T follicular helper cell (primary cell): ENCODE results near the gene ZNF487.
"Not testable (repeated sequence)": the region's sequence is repeated elsewhere in the genome, so short reads cannot be mapped to it uniquely, and the experiment has no call there.

Experiments used
- DNase-seq: peaks from one replicate; pipeline ENCODE4 v3.0.0-alpha.2; 2020; ENCODE audit warnings: low read depth
- total RNA-seq, 2 experiments: gene quantifications; one replicate each; lab custom pipeline; 2026; lab: John Stamatoyannopoulos, UW

ZNF487 gene
- 1.8 to 5.5 reads per million in 2 experiments for total RNA-seq

DNA sequence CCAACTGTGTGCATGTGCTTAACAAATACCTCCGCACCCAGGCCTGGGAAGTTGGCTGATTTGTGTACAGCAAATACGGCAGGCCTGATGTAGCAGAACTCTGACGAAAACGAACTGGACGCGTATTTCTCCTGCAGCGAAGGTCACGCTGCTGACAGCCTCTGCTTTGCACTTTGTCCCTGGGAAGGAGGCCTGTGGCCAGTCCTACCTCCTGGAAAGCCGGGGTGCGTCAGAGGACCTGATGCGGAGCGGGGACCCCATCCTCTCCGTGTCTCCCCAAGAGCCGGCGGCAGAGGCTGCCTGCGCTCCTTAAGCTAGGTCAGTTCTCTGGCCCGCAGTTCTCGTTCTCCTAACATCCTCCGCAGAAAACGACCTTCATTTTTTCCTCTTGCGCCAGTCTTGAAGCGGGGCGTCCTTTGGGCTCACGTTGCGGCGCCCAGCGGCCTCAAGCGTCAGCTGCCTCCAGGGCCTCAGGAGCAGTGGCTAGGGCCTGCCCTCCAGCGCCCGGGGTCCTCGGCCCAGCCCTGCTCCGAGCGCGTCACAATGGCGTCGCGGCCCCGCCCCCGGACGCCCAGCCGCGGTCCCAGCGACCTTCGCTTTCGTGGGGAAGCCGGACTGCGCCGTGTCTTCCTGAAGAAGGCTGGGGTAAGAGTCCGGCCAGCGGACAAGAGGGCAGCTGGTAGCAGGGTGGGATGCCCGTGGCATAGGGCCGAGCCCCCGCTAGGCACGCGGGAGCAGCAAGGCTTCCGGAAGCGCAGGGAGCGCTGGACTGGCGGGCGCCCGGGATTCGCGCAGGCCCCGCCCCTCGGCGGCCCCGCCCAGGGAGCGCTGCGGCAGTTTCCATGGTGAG is at the start of gene ZNF487:
Gene ZNF487, plus strand, starts transcription at position 821 of the 850 bp plus-strand sequence. CDS start 38,703 bp downstream, outside the sequence.
- peak; percentile 86 for DNase-seq

DNA sequence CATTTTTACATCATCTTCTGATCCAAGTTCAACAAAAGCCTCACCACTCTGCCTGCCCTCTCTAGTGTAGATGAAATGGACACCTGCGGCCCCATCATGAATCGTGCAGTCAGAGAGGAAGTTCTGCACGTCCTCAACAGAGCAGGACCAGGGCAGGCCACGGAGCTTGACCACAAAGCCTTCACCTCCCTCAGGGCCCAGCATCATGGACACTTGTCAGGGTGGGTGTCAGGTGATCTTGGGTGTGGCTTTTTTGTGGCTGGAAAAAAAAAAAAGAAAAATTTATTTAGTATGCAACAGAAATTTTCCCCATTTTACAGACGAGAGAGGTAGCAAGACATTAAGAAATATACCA is 49.3 kb upstream of the ZNF487 start:
- DNase-seq: no peak

DNA sequence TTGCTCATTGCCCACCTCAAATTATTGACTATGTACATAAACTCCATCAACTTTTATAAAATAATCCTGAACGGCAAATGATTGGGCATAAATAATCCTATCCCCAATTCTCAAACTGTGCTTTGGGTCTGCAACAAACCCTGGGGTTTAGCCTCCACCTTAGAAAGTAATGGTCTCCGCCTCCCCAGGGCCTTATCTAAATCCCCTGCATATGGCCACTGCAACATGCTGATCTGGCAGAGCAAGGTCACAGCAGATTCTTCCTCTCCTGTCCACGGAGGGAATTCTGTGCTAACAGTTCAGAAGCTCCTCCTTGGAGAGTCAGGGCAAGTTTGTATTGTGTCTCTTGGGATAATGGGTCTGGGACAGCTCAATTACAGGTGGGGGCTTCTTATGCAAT is 47.0 kb upstream of the ZNF487 start:
- DNase-seq: no peak

DNA sequence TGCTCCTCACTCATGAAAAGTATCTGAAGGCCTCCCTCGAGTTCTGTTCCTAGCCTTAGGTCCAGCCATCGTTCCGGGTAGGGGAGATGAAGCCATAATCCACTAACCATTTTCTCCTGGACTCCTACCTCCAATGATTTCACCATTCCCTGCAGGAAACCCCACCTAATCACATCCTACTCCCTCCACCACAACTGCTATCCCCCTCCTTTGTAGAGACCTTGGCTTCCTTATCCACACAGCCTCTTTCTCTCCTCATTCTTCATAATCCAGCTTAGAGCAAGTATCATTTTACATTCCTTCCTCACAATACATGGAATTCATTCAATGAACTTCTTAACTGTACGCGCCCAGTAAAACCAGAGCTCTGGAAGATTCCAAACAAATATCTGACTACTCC is 46.6 kb upstream of the ZNF487 start:
- DNase-seq: no peak

DNA sequence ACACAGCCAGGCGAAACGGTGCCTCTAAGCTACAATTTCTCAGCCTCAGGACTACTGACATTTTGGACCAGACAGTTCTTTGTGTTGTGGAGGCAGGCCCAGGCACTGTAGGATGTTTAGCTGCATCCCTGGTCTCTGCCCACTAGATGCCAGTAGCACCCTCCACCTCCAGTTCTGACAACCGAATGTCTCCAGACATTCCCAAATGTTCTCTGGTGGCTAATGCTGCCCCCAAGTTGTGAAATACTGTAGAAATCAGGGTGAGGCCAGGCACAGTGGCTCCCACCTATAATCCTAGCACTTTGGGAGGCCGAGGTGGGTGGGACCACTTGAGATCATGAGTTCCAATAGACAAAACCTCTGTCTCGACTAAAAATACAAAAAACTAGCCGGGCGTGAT is 46.2 kb upstream of the ZNF487 start:
- peak; percentile 35 for DNase-seq

DNA sequence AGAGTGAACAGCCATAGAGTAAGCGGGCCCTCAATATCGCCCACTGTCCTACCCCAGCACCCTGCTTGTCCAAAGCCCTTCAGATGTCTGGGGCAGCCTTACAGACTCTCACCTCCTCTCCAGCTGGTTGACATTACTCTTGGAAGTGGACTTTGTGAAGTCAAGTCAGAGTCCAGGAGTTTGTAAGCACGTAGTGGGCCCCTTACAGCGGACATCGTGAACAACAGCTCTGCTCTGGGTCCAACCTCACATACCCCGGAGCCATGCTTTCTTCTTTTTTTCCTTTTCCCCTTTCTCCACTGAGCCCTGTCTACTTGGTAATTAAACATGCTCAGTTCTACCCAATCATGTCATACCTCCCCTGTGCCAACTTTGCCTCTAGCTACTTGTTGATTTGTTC is 45.4 kb upstream of the ZNF487 start:
- no peak for DNase-seq

DNA sequence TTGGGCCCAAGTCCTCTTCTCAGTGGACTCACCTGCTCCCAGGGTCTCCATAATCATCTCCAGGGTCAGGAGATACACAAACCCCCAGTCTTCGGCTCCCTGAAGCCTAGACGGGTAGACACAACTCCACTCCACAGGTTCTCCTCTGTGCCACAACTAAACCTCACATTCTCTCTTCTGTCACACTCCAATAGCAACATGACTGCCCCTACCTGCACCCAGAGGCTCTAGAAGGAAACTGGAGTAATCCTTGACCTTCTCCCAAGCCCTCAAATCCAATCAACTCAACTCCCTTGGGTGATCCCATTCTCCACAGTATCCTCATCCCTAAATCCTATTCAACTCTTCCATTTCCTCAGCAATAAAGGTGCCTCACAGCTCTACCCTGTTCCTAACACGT is 44.2 kb upstream of the ZNF487 start:
- DNase-seq: no peak

DNA sequence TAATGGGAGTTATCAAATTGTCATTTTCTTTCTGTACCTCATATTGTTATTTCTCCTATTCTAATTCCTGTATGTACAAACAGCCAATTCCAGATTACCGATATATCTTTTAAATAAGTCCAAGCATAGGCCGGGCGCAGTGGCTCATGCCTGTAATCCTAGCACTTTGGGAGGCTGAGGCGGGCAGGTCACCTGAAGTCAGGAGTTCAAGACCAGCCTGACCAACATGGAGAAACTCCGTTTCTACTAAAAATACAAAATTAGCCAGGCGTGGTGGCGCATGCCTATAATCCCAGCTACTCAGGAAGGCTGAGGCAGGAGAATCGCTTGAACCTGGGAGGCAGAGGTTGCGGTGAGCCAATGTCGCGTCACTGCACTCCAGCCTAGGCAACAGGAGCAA is 43.7 kb upstream of the ZNF487 start:
- DNase-seq: not testable (repeated sequence)

DNA sequence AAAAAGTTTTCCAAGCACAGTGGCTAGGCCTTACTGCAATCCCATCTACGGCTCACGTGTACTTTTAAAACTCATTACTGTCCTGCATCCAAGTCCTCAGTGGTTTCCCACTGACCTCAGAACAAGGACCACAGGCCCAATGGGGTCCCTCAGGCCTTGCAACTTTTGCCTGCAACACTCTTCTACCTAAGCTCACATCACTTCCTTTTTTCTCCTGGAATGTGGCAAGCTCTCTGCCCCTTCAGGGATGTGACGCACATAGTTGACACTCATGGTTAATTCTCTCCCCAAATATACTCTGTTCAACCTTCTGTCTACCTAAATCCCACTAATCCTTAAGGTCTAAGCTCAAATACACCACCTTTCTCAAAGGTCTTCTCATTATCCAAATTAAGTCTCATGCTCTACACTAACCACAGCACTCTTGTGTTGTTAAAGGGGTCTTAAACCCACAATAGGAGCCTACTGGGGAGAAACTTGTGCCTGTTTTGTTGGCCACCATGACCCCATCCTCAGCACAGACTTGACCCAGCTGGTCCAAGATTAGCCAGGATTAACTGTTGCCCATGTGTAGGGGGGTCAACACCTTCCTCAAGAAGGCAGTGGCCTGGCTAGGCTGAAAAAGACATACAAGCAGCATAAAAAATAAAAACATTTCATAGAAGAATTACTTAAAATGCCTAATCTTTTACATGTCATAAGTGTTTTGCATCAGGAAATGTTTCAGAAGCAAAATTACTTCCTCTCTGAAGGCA is 43.1 kb upstream of the ZNF487 start:
- no peak for DNase-seq

DNA sequence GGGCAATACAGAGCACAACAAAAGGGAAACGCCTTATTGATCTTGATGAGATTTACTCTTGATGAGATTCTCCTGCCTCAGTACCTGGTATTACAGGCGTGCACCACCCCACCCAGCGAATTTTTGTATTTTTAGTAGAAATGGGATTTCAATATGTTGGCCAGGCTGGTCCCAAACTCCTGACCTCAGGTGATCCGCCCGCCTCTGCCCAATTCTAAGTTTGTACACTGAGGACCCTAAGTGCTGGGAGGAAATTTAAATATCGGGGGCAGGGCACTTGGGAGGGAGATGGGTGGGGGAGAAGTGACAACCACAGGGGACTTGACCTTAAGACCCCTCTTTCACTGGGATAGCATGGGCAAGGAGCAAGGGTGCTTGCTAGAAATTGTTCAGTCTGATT is 42.0 kb upstream of the ZNF487 start:
- no peak for DNase-seq

DNA sequence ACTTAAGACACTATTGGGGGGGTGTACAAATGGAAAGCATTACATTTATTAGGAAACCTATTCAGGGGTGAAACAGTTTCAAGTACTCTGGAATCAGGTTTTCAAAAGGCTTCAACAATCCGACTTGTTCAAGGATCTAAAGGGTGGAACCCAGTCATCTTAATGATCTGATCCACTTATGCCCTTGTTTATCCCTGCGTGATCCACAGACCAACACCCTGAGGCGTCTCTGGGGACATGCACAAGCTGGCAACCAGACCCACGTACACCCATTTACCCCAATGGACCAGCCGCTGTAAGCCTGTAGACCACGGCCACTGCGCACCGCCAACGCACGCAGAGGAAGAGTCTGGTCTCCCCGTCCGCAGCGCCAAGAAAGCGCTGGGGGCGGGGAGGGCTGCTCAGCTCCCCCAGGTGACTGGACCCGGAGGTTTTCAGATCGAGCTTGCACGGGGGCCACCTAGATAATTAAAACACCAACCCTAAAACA is 41.3 kb upstream of the ZNF487 start:
- DNase-seq: no peak

DNA sequence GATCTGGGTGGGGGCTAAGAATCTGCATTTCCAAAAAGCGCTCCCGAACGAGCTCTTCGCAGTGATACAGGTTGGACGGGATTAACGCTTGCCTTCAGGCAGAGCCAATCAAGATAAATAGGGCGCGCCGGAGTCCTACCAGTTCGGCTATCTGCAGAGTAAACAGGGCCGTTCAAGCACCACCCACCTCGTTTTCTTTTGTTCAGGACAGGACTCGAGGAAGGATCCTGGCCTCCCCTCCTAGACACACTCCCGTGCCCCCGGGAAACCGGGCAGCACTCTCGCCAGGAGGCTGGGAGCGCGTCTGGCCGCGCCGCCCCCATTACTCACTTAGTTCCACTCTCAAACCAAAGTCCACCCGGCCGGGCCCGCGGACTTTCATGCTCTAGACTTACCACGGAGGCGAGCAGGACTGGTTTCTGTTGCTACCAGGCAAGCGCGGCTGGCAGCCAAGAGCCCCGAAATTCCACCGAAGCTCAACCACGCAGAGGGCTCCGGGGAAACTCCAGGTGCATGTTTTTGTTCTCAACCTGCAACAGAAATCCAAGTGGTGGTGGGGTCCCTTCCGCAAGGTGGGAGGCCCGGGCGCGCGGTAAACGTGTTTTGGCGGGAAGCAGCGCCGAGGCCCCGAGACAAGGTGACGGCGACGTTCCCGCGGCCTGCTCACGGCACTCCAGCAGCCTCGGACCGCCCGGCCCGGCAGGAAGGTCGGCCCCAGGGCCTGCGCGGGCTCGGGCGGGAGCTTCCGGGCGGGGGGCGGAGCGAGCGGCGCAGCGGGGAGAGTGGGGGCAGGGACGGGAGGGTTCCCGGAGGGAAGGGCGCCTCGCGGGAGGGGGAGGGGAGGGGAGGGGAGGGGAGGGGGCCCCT is 40.6 kb upstream of the ZNF487 start:
- DNase-seq: peak; percentile 56

DNA sequence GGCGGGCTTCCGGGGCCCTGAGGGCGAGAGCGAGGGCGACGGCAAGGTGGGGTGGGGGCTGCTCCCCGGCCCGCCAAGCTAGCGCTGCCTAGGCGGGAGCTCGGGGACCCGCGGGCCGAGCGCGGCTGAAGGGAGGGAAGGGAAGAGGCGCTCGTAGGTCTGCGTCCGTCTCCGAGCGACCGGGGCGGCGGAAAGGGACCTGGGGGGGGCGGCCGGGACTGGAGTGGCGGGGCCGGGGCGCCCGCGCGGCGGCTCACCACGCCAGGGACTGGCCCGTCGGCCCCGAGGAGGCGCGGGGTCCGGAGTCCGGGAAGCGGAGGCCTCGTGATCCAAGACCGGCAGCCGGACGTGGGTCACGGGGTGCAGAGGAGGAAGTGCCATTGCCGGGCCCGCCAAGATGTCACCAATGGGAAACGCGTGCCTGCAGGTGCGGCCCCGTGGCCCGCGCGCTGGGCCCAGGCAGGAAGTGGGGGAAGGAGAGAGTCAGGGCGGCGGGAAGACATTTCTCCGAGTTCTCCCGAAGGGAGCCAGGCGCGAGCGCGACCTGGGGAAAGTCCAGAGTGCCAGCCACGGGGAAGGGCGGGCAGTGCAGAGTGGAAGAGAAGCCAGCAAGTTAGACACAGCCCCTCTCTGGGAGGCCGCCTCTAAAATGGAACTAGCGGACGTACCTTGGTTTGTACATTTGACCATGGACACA is 39.8 kb upstream of the ZNF487 start:
- peak; percentile 57 for DNase-seq

DNA sequence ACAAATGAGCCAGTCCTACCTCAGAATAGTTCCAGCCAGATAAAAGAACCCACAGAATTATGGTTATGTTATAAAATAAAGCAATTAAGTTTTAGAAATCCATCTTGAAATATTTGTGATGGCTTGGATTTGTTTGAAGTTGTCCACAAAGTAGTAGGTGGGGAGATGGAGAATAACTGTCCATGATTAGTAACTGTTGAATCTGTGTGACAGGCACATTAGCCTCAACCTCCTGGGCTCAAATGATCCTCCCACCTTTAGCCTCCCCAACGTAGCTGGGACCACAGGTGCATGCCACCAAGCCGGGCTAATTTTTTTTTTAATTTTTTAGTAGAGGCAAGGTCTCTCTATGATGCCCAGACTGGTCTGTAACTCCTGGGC is 38.0 kb upstream of the ZNF487 start:
- DNase-seq: no peak

DNA sequence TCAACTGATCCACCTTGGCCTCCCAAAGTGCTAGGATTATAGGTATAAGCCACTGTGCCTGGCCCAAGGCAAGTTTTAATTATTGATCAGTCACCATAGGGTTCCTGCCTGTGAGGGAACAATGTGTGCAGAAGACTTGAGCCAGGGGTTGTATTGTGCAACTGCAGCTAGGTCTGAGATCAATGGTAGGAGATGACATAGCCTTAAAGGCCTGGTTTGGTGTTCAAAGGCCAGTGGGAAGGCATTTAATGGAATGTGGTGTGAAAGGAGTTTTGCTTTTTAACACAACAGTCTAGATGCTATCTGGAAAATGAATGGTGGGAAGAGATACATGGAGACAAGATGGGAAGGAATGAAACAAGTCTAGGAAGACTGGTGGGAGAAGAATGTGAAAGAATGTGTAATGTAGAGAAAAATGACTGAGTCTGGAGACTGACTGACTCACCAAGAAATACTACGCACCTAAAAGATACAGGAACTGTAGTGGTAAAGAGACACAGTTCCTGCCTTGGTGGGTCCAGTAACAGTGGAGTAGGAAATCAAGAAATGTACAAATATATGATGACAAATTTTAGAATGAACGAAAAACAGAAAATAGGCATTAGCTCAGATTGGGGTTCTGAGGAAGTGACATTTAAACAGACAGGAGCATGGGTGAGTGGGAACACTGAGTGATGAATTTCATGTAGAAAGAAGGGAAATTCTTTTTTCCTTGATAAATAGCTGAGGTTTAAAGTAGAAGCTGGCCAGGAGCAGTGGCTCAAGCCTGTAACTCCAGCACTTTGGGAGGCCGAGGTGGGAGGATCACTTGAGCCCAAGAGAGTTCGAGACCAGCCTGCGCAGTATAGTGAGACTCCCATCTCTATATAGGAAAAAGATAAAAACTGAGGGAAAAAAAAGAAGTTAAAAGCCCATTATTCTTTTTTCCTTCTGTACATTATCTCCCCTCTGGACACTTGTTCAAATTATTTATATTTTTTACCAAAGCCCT is 37.3 kb upstream of the ZNF487 start:
- no peak for DNase-seq

DNA sequence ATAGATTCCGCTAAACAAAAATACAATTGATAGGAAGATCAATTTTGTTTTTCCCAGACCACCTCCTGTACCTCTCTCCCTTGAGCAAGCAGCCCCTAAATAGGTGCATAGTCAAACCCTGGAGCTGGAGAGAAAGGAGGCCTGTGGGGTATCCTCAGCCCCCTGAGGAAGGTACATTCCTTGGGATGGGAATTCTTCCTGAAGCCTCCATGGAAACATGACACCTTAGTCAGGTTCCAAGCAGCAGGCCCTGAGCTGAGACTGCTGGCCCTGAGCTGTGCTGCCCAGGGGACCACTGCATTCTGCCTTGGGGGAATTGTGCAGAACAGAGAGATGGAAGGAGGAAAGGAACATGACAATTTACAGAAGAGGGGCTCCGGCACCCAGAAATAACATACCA is 35.3 kb upstream of the ZNF487 start:
- no peak for DNase-seq

DNA sequence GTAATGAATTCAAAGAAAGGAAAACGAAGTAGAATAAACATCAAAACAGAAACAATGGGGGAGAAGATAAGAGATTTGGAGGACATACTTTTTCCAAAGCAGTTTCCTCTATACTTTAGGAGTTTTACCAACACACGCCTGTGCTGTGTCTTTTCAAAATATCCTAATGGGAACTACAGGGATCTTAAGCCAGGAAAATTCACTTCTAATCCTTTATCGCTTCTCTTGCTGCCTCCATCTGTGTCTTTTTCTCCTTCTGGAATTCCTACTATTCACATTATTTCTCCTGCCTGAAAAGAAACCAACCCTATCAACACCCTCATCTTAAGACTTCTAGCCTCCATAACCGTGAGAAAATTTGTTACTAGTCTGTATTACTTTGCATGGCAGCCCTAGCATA is 34.7 kb upstream of the ZNF487 start:
- DNase-seq: no peak

DNA sequence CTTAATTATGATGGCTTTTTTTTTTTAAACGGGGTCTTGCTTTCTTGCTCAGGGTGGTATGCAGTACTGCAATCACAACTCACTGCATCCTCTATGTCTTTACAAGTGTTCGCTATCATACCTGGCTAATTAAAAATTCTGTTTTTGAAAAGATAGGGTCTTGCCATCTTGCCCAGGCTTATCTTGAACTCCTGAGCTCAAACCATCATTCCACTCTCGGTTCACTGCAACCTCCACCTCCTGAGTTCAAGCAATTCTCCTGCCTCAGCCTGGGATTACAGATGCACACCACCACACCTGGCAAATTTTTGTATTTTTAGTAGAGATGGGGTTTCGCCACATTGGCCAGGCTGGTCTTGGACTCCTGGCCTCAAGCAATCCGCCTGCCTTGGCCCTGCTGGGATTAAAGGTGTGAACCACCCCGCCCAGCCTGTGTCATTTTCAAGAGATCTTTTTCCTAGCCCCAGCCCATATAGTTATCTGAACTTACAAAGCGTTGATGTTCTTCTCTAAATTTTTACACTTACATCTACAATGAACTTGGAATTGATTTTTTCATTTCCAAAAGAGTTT is 33.9 kb upstream of the ZNF487 start:
- no peak for DNase-seq

DNA sequence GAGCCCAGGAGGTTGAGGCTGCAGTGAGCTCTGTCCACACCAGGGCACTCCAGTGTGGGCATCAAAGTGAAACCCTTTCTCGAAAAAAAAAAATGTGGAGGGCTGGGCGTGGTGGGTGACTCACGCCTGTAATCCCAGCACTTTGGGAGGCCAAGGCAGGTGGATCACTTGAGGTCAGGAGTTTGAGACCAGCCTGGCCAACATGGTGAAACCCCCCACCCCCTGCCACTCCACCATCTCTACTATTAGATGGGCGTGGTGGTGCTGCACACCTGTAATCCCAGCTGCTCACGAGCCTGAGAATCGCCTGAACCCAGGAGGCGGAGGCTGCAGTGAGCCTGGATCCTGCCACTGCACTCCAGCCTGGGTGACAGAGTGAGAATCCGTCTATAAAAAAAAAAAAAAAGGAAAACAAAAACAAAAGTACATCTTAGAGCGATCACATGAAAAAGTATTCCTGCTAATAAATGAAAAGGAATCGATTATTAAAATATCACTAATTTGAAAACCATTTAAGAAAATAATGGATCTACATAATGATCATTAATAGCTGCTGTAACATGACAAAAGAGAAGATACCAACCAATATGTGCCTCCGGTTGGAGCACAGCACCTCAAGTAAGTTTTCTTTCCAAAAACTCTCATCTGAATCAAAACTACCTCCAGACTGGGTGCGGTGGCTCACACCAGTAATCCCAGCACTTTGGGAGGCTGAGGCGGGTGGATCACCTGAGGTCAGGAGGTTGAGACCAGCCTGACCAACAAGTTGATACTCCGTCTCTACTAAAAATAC is 32.8 kb upstream of the ZNF487 start:
- no peak for DNase-seq
